Right lobe of liver (tissue), 6 donors: ENCODE measurements around the gene SEC22B. TPM values are rescaled to one million over a fixed set of nuclear protein-coding genes. Genes with fewer than 3 reads are reported as not detected.
"Not testable (repeated sequence)": the region's sequence is repeated elsewhere in the genome, so short reads cannot be mapped to it uniquely, and the experiment has no call there.

Source experiments
- ATAC-seq, 4 donors: fragments of 200-7000 bp; cut with Tn5 transposase; one replicate each; pipeline ENCODE4 v1.9.1; 2020; ENCODE audit warnings: mild to moderate bottlenecking in 4 of 4, moderate library complexity in 4 of 4
- DNase-seq, 3 donors: peaks; one replicate each; pipeline ENCODE4 v3.0.0-alpha.2; 2020
- H3K27ac ChIP-seq, 3 donors: fragments of 200-600 bp; one replicate each; pipeline ENCODE4 v1.8.0; 2022
- H3K27me3 ChIP-seq, 2 donors: fragments of 200-600 bp; one replicate each; pipeline ENCODE4 v1.8.0; 2022
- H3K36me3 ChIP-seq, 4 donors: fragments of 200-600 bp; sonication (generic) in 1 of 4; one replicate each; pipeline versions ENCODE4 v1.5.1 to v1.8.0; 2017 to 2022; ENCODE audit warnings: control low read depth in 1 of 4
- H3K4me1 ChIP-seq, 4 donors: fragments of 200-600 bp; sonication (generic) in 1 of 4; one replicate each; pipeline versions ENCODE4 v1.5.1 to v1.8.0; 2017 to 2022; ENCODE audit warnings: control low read depth in 1 of 4
- H3K4me3 ChIP-seq, 3 donors: fragments of 200-600 bp; one replicate each; pipeline ENCODE4 v1.8.0; 2022
- H3K9me3 ChIP-seq, 4 donors: fragments of 200-600 bp; sonication (generic) in 1 of 4; one replicate each; pipeline versions ENCODE4 v1.5.1 to v1.8.0; 2017 to 2022; ENCODE audit warnings: control low read depth in 1 of 4
- POLR2A ChIP-seq: fragments of 450-650 bp; IDR thresholded peaks from one replicate; pipeline ENCODE4 v1.6.1; 2017; ENCODE audit warnings: antibody characterized with exemption, mild to moderate bottlenecking
- WGBS: methylation state at CpG from one replicate; pipeline ENCODE4 v1.1.6; 2018; ENCODE audit warnings: low coverage, low lambda C conversion rate; ENCODE audit not compliant: insufficient coverage; ENCODE audit errors: missing lambda C conversion rate; 5-methylcytosine and 5-hydroxymethylcytosine counted together
- intact Hi-C, 2 donors: fragments of 100-400 bp; cut with DNase I; formaldehyde crosslinking; loops; one replicate each; pipeline versions ENCODE4 v1.11.2 to v1.14.1; 2022
- total RNA-seq, 6 experiments: library from RNA; depleted of rRNA in 2 of 6; stranded (reverse); fragments of >200 nt in 2 of 6; fragmentation: NEBNext Ultra II Directional in 3 of 6; extraction: Animal tissue kit (Norgen Biotek cat#: 25700) in 3 of 6; gene quantifications; one replicate each; pipeline versions ENCODE4 v1.1.0 to v1.2.4, GENCODE V29; 2016 to 2023
- TF ChIP-seq, protein P1 (sequence below), 4 donors: fragments of 200-600 bp in 3 of 4; fragments of 450-650 bp in 1 of 4; IDR thresholded peaks; one replicate each; pipeline versions ENCODE4 v1.5.1 to v1.8.0; 2016 to 2022; ENCODE audit warnings: antibody characterized with exemption in 4 of 4, mild to moderate bottlenecking in 2 of 4
- donor health status: DM: no; HTN: yes; CAD: no.
- donor health status: DM: no; HTN: no; CAD: no.
- donor health status: DM: no; HTN: no; CAD: no.
- donor health status: DM: no; HTN: yes; CAD: no.
- donor health status: DM: no; HTN: yes; CAD: no.

The SEC22B gene
- total RNA-seq, 6 experiments from 2014 or later, result 17.3 to 26.8 (median 20.8) TPM

GRCh38 chr1:120179811-120180690 is 3.7 kb upstream of the SEC22B start:
- Histone ChIP-seq H3K27ac (peak overlapping the region; percentile 51 to 96 (median 65)), H3K4me3 (peak overlapping the region; percentile 12 to 44 (median 37))
- H3K27me3 ChIP-seq, H3K36me3 ChIP-seq, H3K4me1 ChIP-seq, intact Hi-C loops, H3K9me3 ChIP-seq: not testable (repeated sequence)
- ATAC-seq (peak; percentile 38 to 57 (median 44)), DNase-seq (peak in 1 of 3 donors; percentile 43)
- 11% methylated on average over 12 of the region's 29 CpGs for WGBS

- peak overlapping the region; percentile 51 to 96 (median 65) for H3K27ac ChIP-seq
- 36% methylated on average over 6 of the region's 6 CpGs for WGBS
- no peaks in the 10 kb centered on the region for H3K36me3 ChIP-seq
- intact Hi-C loops, result no loop called here
- peak; percentile 14 to 46 (median 31) for ATAC-seq
- H3K27me3 ChIP-seq, result no peaks in the 10 kb centered on the region
- no peak for TF ChIP-seq POLR2A
- TF ChIP-seq, protein P1, sequence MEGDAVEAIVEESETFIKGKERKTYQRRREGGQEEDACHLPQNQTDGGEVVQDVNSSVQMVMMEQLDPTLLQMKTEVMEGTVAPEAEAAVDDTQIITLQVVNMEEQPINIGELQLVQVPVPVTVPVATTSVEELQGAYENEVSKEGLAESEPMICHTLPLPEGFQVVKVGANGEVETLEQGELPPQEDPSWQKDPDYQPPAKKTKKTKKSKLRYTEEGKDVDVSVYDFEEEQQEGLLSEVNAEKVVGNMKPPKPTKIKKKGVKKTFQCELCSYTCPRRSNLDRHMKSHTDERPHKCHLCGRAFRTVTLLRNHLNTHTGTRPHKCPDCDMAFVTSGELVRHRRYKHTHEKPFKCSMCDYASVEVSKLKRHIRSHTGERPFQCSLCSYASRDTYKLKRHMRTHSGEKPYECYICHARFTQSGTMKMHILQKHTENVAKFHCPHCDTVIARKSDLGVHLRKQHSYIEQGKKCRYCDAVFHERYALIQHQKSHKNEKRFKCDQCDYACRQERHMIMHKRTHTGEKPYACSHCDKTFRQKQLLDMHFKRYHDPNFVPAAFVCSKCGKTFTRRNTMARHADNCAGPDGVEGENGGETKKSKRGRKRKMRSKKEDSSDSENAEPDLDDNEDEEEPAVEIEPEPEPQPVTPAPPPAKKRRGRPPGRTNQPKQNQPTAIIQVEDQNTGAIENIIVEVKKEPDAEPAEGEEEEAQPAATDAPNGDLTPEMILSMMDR (IDR thresholded peaks at IDR 0.05), result no peak
- no peaks in the 10 kb centered on the region for H3K9me3 ChIP-seq
- peaks cover 0 to 5% (median 2%) of the 10 kb centered on the region in 4 donors for H3K4me1 ChIP-seq
- DNase-seq, result no peak
- peak overlapping the region in 2 of 3 donors; percentile 37 to 44 for H3K4me3 ChIP-seq
Measured at GRCh38 chr1:120178799-120179756, 2.8 kb upstream of the SEC22B start.

DNA sequence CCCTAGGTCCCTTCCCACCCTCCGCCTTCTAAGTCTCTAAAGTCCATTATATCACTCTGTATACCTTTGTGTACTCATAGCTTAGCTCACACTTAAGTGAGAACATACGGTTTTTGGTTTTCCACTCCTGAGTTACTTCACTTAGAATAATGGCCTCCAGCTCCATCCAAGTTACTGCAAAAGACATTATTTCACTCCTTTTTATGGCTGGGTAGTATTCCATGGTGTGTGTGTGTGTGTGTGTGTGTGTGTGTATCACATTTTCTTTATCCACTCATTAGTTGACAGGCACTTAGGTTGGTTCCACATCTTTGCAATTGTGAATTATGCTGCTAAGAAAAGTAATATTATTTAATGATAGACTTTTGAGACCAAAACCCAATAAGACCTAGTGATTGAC is 1.7 kb upstream of the SEC22B start:
- H3K9me3 ChIP-seq, DNase-seq, H3K4me1 ChIP-seq, H3K27me3 ChIP-seq, intact Hi-C loops, H3K36me3 ChIP-seq, H3K4me3 ChIP-seq, ATAC-seq: not testable (repeated sequence)
- 100% methylated on average over 1 of the region's 2 CpGs for WGBS
- peak overlapping the region in 1 of 3 donors; percentile 65 for H3K27ac ChIP-seq

DNA sequence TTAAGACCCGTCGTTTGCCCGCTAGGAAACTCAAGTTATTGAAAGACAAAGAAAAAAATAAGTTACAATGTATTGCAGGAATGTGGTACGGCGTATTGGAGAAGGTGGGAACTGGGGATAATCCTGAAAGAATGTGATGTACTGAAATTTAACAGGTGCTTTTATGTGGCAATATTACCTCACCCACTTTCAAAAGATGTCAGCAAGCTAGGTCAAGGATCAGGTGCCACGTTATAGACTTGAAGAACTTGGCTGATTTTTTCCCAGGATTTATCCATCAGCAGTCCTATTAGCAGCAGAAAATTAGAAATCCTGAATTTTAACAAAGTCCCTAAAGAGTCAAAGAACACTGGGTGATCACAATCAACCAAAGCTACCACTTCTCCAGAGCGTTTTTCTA is 632 bp downstream of the SEC22B start:
- Histone ChIP-seq H3K4me3 (peak overlapping the region; percentile 70 to 90 (median 83)), H3K27ac (peak overlapping the region; percentile 87 to 96 (median 90))
- intact Hi-C loops, H3K9me3 ChIP-seq, H3K4me1 ChIP-seq, H3K27me3 ChIP-seq, H3K36me3 ChIP-seq, DNase-seq: not testable (repeated sequence)
- ATAC-seq, result peak in 3 of 4 donors; percentile 6 to 23 (median 9)
- 2% methylated on average over 7 of the region's 7 CpGs for WGBS

- H3K27ac ChIP-seq, ATAC-seq, H3K36me3 ChIP-seq, H3K4me1 ChIP-seq, H3K9me3 ChIP-seq, intact Hi-C loops, DNase-seq, H3K4me3 ChIP-seq, H3K27me3 ChIP-seq: not testable (repeated sequence)
- no CpG with 5 or more reads among the region's 1 CpG for WGBS
Measured at GRCh38 chr1:120164761-120165160, 11.6 kb downstream of the SEC22B start.

DNA sequence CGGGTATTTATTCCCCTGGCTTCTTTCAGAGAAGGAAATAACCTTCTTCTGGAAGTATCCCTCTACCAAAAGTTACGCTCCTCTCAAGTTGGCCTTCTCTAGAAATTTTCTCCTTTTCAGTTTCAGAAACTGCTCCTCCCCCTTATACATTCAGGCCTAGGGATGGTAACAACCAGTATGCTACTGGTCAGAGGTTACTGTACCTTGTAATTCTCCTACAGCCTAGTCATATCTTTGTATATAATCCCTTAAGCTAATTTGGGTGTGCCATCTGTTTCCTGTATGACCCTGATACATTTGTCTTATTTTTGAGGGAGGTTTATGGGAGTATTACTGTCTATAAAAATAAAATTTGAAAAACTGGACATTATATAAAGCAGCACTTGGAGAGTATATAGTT is 14.3 kb downstream of the SEC22B start:
- H3K36me3 ChIP-seq, ATAC-seq, intact Hi-C loops, H3K27me3 ChIP-seq, H3K27ac ChIP-seq, H3K9me3 ChIP-seq, H3K4me3 ChIP-seq, H3K4me1 ChIP-seq, DNase-seq: not testable (repeated sequence)
- WGBS, result no CpG with 5 or more reads among the region's 2 CpGs

- H3K36me3 ChIP-seq, intact Hi-C loops, DNase-seq, H3K4me1 ChIP-seq, ATAC-seq, H3K9me3 ChIP-seq, H3K27ac ChIP-seq, H3K27me3 ChIP-seq, H3K4me3 ChIP-seq: not testable (repeated sequence)
- WGBS, result no CpG with 5 or more reads among the region's 1 CpG
Measured at GRCh38 chr1:120158495-120158894, 17.8 kb downstream of the SEC22B start.

GRCh38 chr1:120158086-120158485 is 18.2 kb downstream of the SEC22B start:
- peak; percentile 83 to 86 (median 84) for ATAC-seq
- H3K9me3 ChIP-seq, H3K27ac ChIP-seq, H3K27me3 ChIP-seq, H3K4me1 ChIP-seq, H3K4me3 ChIP-seq, intact Hi-C loops, H3K36me3 ChIP-seq, DNase-seq: not testable (repeated sequence)
- WGBS, result no CpG with 5 or more reads among the region's 4 CpGs

DNA sequence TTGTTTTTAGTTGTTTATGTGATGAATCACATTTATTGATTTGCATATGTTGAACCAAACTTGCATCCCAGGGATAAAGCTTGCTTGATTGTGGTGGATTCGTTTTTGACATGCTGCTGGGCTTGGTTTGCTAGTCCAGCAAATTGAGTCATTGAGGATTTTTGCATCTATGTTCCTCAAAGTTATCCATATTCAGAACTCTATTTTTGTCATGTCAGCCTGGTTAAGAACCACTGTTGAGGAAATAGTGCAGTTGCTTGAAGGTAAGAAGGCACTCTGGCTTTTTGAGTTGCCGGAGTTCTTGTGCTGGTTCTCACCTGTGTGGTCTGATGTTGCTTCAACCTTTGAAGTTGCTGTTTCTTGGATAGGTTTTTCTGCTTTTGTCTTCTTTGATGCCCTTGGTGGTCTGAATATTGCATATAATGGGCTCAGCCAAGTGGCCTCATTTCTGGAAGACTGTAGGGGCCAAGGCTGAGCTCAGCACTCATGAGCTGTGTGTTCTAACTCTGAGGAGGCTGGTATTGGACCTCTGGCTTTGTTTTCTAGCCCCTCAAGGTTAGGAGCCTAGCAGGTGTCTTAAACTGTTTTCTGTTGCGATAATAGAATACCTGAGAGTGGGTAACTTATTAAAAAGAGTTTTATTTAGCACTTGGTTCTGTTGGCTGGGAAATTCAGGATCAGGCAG is 26.0 kb downstream of the SEC22B start:
- peak in 1 of 4 donors; percentile 46 for ATAC-seq
- H3K9me3 ChIP-seq, H3K36me3 ChIP-seq, H3K27me3 ChIP-seq, H3K4me3 ChIP-seq, H3K27ac ChIP-seq, H3K4me1 ChIP-seq, intact Hi-C loops, DNase-seq: not testable (repeated sequence)
- WGBS, result no CpG with 5 or more reads among the region's 3 CpGs
